GM21529 (cell line): ENCODE data around the gene PGBD5.
"Not testable (repeated sequence)": the region's sequence is repeated elsewhere in the genome, so short reads cannot be mapped to it uniquely, and the experiment has no call there.

ENCODE experiments used
- ATAC-seq: cut with Tn5 transposase; IDR thresholded peaks from one replicate; pipeline ENCODE4 v1.9.1; 2021; ENCODE audit not compliant: unreplicated experiment

PGBD5 gene, protein sequence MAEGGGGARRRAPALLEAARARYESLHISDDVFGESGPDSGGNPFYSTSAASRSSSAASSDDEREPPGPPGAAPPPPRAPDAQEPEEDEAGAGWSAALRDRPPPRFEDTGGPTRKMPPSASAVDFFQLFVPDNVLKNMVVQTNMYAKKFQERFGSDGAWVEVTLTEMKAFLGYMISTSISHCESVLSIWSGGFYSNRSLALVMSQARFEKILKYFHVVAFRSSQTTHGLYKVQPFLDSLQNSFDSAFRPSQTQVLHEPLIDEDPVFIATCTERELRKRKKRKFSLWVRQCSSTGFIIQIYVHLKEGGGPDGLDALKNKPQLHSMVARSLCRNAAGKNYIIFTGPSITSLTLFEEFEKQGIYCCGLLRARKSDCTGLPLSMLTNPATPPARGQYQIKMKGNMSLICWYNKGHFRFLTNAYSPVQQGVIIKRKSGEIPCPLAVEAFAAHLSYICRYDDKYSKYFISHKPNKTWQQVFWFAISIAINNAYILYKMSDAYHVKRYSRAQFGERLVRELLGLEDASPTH

DNA sequence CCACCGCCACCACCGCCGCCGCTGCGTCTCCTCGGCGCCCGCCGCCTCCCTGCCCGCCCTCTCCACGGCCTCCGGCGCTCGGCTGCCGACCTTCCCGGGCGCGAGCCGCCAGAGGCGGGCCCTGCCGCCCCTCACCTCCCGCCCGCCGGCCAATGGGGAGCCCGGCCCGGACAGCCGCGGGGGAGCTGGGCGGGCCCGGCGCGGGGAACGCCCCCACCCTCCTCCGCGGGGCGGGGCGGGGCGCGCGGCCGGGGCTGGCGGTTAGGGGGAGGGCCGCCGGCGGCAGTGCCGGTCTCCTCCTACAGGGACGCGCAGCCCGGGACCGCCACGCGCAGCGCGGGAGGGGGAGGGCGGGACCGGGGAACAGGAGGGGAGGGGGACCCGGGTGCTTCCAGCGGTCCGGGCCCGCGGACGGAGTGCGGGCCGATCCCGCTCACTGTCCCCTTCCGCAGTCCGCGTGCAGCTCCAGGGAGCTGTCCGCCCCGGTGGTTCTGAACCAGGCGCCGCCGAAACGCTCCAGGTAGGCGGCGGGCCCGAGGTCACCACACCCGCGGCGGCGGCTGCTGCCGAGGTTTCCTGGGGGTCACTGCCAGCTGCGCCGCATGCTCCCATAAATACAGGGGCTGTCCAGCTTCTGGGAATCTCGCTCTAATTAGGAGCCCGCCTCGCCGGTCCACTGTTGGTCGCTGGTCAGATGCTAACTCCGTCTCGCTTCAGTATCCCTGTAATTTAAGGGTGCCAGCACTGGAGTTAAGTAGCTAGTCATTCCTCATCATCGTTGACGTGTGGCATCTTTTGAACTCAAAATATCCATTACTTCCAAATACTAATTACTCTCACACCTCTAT lies at the start of gene PGBD5:
PGBD5 (minus strand) TSS at position 87 of the 848 bp plus-strand sequence. CDS start 404 bp downstream, outside the sequence.
- peak; percentile 86 for ATAC-seq

DNA sequence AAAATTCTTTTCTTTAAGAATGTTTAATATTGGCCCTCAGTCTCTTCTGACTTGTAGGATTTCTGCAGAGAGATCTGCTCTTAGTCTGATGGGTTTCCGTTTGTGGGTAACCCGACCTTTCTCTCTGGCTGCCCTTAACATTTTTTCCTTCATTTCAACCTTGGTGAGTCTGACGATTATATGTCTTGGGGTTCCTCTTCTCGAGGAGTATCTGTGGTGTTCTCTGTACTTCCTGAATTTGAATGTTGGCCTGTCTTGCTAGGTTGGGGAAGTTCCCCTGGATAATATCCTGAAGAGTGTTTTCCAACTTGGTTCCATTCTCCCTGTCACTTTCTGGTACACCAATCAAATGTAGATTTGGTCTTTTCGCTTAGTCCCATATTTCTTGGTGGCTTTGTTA lies 48.8 kb upstream of the PGBD5 start:
- ATAC-seq, result not testable (repeated sequence)

DNA sequence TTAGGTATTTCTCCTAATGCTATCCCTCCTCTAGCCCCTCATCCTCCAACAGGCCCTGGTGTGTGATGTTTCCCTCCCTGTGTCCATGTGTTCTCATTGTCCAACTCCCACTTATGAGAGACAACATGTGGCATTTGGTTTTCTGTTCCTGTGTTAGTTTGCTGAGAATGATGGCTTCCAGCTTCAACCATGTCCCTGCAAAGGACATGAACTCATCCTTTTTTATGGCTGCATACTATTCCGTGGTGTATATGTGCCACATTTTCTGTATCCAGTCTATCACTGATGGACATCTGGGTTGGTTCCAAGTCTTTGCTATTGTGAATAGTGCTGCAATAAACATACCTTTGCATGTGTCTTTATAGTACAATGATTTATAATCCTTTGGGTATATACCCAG lies 44.6 kb upstream of the PGBD5 start:
- ATAC-seq, result not testable (repeated sequence)

DNA sequence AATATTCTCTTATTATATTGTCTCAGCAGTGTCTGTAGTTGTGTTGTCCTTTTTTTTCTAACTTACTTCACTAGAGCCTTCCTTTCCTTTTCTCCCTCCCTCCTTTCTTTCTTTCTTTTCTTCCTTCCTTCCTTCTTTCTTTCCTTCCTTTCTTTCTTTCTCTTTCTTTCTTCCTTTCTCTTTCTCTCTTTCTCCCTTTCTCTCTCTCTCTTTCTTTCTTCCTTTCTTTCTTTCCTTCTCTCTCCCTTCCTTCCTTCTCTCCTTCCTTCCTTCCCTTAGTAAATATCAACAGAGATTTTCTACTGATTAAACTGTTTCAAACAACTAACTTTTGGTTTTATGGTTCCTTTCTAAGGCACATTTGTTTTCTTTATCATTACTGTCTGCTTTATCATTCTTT lies 43.1 kb upstream of the PGBD5 start:
- no peak for ATAC-seq

DNA sequence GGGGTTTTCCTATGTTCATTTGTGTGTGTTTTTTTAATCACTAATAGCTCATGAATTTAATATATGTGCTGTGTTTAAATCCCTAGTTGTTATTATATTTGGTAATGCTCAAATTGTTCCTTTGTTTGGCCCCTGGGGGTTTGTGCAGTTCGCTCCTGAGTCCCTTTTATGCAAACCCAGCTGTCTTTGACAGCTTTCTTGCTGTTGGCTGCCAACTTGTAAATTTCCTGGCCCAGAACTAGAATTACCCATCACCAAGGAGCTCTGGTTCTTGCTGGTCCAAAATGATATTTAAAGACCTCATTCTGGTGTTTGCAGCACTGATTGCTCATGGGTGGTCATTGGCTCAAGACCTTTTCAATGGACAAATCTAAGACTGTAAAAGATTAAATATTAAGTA lies 39.6 kb upstream of the PGBD5 start:
- ATAC-seq, result no peak

DNA sequence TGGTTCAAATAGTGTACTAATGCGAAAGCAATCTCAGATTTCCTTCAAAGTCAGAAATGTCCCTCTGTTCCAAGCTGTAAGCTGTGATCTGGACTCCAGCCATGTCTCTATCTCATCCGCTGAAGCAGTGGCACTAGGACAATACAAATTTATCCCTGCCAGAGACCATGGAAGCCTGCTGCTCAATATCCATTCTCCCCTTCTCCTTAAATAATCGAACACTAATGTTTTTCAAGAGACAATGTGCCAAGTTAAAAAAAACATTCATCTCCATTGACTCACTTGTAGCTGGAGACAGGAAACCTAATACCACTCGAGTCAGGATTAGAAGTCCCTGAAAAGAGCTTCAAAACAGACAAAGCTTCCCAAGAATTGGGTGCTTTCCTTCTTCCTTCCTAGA lies 38.5 kb upstream of the PGBD5 start:
- no peak for ATAC-seq

DNA sequence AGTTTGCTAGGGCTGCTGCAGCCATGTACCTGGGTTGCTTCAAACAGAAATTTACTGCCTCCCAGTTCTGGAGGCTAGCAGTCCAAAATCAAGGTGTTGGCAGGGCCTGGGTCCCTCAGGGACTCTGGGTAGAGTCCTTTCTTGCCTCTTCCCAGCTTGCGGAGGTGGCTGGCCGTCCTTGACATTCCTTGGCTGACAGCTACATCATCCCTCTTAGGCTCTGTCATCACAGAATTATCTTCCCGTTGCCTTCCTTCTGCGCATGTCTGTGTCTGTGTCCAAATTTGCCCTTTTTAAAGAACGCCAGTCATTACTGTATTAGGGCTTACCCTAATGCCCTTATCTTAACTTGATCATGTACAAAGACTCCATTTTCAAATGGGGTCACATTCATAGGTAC lies 37.6 kb upstream of the PGBD5 start:
- no peak for ATAC-seq

DNA sequence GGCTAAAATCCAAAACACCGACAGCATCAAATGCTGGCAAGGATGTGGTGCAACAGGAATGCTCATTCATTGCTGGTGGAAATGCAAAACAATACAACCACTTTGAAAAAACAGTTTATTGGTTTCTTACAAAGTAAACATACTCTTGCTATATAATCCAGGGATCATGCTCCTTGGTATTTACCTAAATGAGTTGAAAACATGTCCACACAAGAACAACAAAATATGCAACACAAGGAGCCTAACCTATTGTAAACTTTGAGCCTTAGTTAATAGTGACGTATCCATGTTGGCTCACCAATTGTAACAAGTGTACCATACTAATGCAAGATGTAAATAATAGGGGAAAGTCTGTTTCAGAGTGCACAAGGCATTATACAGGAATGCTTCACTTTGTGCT lies 37.2 kb upstream of the PGBD5 start:
- no peak for ATAC-seq

DNA sequence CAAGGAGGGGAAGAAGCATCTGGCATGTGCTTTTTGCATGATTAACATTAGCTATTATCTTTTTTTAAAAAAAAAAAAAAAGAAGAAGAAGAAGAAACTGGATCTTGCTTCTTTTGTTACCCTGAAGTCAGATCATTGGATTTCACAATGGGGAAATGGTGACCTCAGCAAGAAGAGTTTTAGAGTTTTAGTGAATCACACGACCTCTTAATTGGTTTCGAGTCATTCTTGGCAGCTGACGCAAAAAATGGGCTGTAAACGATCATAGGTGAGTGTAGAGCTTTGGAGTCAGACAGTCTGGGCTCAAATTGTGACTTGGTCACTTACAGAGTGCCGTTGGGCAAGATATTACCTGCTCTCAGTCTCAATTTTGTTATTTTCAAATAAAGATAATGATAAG lies 33.3 kb upstream of the PGBD5 start:
- ATAC-seq, result no peak

DNA sequence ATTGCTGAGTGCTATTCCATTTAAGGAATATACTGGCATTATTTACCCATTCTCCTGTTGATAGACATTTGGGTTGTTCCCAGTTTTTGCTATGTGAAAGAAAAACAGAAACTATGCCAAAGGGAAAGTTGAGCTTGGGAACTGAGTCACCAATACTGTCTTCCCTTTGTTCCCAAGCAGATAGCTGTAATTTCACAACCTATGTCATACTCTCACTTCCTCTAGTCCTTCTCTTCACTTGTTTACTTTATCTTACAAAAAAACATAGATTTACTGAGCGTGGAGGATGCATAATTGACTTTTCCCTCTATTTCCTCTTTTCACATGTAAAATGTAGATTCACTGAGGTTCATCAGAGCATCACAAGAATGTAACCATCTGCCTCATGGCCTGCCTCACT lies 32.4 kb upstream of the PGBD5 start:
- ATAC-seq, result no peak

DNA sequence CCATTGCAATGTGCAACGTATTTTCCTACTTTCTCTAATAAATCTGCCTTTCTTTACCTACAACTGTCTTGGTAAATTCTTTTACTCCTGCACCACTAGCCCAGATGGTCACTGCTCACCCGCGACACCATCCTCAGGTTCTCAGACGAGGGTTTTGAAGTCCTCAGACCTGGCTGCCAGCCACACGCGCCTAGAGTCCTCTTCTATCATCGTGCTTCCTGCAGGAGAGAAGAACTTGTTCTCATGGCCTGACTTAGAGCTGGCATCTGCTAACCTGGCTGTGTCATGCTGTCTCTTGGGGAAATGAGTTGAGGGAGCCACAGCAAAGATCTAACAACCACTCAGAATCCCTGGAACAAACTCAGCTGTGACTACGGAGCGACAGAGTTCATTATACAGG lies 30.3 kb upstream of the PGBD5 start:
- no peak for ATAC-seq

DNA sequence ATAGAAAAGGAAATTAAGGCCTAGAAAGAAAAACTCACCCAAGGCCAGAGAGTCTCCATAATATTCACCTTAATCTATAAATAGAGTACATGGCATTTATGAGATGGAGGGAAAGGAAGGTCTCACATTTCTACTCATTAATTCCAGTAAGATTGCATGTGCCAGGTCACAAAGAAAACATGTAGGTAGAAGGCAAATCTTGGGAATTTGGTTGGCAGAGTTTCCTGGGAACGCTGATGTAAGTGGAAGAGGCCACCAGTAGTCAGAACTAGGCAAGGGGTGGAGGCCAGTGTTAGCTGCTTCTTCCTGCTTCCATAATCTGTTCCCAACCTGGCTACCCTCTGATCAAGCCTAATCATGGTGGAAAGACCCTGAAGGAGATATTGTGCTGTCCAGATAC lies 29.2 kb upstream of the PGBD5 start:
- no peak for ATAC-seq

DNA sequence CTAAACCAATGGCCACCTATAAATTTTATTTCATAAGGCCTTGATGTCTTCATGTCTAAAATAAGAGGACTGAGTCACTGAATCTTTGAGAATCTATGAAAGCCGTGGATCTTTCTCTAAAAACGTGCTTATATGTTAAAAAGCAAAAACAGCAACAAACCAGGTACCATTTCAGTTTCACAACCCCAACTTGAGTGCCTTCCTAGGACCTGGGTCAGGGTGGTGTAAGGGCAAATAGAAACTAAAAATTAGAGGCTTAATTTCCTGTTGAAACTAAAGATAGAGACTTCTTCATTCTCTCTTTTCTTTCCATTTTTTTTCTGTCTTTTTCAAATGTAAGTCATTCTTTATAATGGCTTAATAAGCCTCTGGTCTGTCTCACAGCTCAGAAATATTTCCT lies 27.2 kb upstream of the PGBD5 start:
- ATAC-seq, result no peak

DNA sequence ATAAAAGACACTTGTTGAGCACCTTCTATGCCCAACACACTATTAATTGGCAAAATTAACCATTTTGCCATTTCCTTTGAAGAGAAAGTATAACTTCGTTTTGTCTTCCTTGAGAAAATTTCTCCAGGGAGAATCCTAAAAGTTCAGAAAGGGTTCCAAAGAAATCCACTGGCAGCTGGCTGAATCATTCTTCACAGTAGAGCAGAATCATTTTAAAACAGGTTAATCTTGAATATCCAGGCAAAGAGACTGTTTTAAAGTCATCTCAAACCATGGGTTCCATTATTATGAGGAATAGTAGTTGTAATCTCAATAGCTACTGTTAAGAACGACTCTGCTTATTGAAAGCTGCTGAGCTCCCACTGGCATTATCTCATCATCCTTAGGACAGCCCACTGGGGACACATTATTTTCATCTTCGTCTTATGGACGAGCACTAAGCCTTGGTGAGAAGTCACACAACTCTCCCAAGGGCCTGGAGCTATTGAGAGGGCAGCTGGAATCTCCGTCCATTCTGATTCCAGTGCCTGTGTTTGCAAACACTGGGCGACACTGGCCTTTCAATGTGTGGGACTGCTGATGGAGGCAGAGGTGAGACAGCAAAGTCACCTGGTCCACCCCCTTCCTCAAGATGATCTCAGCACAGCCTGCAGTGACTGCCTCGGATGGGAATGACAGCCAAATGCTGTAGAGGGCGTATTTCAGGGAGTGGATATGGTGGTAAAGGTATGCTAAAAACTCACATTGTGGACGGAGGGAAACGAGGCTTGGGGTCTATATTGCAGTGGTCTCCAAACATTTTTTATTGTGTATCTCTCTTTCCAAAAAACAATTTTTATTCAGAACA lies 15.3 kb upstream of the PGBD5 start:
- ATAC-seq, result no peak

DNA sequence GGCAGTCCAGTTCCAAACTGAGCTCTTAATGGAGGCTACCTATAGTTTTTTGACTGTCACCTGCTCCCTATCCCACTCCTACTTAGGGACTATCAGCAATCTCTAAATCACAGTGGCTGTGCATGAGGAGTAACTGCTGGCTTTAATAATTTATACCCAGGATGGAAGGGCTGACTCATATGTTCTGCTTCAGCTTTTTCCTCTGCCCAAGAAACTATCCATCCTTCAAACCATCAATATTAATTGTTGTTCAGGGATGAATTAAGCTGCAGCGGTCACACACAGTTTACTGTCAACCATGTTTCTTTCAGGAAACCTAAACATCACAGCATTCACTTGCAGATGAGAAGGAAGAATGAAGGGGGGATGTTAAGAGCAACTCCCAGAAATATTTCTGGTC lies 9.0 kb upstream of the PGBD5 start:
- ATAC-seq, result no peak

DNA sequence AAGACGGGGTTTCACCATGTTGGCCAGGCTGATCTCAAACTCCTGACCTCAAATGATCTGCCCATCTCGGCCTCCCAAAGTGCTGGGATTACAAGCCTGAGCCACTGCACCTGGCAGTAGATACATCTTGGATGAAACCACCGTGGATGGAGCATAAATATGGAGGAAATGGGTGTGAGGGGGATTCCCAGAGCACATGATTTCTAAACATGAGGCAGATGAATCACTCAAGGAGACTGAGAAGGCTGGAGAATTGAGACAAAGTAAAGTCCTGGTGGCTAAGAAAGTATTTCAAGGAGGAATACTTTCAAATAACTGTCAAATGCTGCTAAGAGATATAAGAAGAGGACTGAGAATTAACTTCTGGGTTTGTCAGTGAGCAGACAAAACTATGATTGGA lies 5.4 kb upstream of the PGBD5 start:
- ATAC-seq, result no peak

DNA sequence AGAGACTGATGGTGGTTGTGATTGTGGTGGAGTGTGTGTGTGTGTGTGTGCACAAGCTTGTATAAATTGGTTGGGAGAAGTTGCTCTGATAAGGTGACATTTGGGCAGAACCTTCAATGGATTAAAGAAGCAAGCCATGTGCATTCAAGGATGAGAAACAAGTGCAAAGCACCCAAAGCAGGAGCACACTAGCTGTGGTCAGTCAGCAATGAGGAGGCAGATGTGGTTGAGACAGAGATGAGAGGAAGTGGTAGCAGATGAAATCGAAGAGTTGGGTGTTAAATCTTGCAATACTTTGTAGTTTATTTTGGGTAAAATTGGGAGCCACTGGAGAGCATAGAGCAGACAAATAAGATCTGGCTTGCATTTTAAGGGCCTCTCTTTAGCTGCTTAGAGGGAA lies 4.4 kb upstream of the PGBD5 start:
- no peak for ATAC-seq

DNA sequence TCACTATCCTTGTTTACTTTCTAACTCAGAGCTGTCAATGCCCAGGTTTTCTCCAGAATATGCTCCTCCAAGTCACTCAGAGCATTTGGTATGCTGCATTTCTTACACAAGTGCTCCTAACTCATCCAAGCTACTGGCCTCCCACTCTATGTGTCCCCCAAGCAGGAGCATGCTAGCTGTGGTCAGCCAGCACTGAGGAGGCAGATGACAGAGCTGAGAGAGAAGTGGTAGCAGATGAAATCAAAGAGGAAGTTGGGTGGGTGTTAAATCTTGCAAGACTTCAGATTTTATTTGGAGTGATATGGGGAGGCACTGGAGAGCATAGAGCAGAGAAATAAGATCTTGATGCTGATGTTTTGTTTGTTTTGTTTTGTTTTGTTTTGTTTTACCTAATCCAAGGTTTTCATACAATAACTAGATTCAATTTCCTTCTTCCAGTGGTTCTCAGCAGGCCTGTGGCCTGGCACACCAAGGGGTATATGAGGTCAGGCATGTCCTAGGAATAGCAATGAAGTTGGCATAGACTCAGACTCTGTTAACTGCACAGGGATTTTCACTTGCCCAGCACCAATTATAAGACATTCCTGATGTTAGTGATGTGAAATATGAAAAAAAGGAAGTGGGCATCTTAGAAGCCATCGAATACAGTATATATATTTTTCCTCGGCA lies 3.1 kb upstream of the PGBD5 start:
- ATAC-seq, result no peak

DNA sequence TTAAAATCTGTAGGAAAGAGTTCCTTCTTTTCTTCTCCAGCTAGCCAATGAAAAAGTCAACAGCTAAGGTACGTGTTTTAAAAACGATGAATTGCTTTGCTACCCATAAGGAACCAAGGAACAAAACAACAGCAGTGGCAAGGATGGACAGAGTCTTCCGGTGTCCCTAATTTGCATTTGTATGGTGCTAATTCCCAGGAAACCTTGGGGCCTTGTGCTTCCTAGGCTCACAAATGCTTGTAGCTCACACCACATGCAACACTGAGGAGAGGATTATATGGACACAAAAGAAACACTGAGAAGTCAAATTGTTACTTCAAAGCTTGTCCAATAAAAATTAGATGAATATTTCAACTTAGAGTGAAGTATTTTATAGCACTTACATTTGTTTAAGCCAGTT lies 1.8 kb upstream of the PGBD5 start:
- no peak for ATAC-seq

DNA sequence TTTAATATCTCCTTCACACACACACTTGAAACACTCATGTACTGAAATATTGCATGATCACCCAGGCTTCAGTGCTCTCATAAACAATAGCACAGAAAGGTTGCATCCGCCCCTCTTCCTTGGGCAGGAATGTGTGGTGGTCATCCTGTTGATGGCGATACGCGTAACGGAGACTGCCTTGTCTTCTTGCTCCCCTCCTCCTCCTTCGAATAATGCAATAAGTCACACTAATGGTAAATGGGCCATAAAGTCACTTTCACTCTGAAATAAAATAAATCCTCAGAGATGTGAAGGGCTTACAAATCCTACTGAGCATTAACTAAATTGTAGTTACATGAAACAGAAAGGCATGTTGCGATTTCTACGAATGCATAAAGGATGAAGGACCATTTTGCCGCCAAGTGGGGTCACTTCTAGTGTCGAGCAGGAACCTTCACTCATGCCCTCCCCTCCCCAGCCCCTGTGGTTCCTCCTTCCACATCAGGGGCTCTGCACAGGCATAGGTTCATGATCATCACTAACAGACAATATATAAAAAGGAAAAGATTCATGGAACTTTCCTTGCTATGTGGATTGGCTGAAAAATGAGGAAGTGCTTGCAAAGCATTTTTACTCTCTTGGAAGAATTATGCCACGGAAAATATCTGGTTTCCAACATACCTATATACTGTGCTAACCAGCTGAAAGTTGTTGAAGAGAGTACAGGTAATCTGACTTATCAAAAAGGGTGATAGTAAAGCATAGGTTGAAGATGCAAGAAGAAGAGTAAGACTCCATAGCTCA lies 1.2 kb upstream of the PGBD5 start:
- ATAC-seq, result no peak
